ENCODE data around the gene NOTCH2. TPM values are rescaled to one million over a fixed set of nuclear protein-coding genes. Genes with fewer than 3 reads are reported as not detected.

NOTCH2 gene
- total RNA-seq, 1 donor: 119 TPM

- no peak for DNase-seq (ENCODE audit: low read depth in 2 of 3, low spot score in 2 of 3)
These were observed 156.5 kb downstream of the NOTCH2 start for GRCh38 chr1:119912963-119913362.

DNA sequence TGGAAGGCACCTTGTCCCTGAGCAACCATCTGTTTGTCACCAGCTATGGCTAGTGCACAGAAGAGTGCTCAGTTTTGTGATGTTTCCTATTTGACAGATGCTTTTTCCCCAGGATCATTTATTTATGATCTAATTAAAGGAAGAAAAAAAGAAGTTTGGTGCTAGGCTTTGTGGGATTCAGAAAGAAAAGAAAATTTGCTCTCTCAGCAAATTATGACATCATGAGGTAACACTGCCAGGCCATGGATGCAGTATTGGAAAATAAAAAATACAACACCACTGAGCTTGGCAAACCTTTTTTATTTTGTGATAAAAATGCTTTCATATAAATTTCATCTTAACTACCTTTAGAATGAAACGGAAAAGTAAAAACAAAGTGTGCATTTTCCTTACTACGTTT lies 157.7 kb downstream of the NOTCH2 start:
- DNase-seq (ENCODE audit: low read depth in 2 of 3, low spot score in 2 of 3): no peak

DNA sequence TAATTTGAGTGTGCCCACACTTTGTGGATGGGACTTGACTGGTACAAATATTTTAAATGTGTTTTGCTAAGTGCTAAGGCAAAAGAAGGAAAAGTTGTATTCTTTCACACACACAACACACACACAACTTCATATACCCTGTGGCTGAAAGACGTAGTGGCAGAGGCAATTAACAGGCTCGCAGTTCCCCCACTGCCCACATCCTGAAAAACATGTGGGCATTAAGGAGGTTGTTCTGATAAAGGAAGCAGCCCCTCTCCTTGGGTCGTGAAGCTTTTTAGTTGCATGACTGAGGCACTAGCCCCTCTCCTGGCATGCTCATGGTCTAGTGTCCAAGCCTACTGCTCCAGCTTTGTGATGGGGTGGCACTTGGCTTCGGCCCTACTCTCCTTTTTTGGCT lies 158.8 kb downstream of the NOTCH2 start:
- DNase-seq (ENCODE audit: low read depth in 2 of 3, low spot score in 2 of 3): peak in 2 of 3 donors; percentile 17 to 69

- DNase-seq (ENCODE audit: low read depth in 2 of 3, low spot score in 2 of 3): no peak
These were observed 159.4 kb downstream of the NOTCH2 start for GRCh38 chr1:119909890-119910596.

- no peak for DNase-seq (ENCODE audit: low read depth in 2 of 3, low spot score in 2 of 3)
These were observed 160.8 kb downstream of the NOTCH2 start for GRCh38 chr1:119908661-119909060.

GRCh38 chr1:119906927-119907652 lies 162.4 kb downstream of the NOTCH2 start:
- no peak for DNase-seq (ENCODE audit: low read depth in 2 of 3, low spot score in 2 of 3)

GRCh38 chr1:119903443-119903835 lies 166.0 kb downstream of the NOTCH2 start:
- no peak for DNase-seq (ENCODE audit: low read depth in 2 of 3, low spot score in 2 of 3)

GRCh38 chr1:119902775-119903442 lies 166.6 kb downstream of the NOTCH2 start:
- DNase-seq (ENCODE audit: low read depth in 2 of 3, low spot score in 2 of 3): no peak

- no peak for DNase-seq (ENCODE audit: low read depth in 2 of 3, low spot score in 2 of 3)
These were observed 170.3 kb downstream of the NOTCH2 start for GRCh38 chr1:119898981-119899720.

DNA sequence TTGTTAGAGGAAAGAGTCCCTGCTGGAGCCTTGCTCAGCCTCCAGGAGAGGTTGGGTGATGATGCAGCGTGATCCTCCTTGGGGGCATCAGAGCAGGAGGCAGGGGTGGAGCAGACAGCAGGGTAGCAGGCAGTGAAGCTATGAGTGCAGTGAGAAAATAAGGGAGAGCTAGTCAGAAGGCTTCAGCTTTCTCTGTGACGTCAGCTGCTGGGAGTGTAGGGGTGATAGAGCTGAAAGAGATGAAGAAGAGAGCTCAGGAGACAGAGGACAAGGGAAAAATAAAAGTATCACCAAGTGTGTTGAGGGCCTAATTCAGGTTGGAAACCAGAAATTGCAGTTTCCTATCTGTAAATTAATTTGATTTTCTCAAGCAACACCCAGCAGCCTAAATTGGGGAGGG lies 170.9 kb downstream of the NOTCH2 start:
- DNase-seq (ENCODE audit: low read depth in 2 of 3, low spot score in 2 of 3): no peak

DNA sequence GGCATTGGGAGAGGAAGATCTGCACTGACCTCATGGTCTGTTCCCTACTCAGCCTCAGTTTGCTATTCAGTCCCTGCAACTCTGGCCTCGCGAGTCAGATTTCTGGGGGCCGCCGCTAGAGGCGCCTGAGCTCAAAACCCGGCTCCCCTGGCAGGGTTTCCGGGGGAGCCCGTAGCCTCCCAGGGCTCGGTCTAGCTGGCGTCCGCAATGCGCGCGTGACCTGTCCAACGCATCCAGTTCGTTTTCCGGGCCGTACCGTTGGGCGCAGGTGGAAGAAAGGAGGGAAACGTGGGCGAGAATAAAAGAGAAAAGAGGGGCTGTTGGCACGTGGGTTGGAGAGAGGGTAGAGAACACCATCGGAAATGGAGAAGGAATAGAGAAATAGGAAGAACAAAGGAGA lies 173.2 kb downstream of the NOTCH2 start, which contains the start of gene ADAM30:
TSS of gene ADAM30 (minus strand) at position 213 of the 400 bp plus-strand sequence. CDS start at position 34, 179 bp downstream.
- DNase-seq (ENCODE audit: low read depth in 2 of 3, low spot score in 2 of 3): no peak

GRCh38 chr1:119895102-119895501 lies 174.4 kb downstream of the NOTCH2 start:
- DNase-seq (ENCODE audit: low read depth in 2 of 3, low spot score in 2 of 3): no peak

DNA sequence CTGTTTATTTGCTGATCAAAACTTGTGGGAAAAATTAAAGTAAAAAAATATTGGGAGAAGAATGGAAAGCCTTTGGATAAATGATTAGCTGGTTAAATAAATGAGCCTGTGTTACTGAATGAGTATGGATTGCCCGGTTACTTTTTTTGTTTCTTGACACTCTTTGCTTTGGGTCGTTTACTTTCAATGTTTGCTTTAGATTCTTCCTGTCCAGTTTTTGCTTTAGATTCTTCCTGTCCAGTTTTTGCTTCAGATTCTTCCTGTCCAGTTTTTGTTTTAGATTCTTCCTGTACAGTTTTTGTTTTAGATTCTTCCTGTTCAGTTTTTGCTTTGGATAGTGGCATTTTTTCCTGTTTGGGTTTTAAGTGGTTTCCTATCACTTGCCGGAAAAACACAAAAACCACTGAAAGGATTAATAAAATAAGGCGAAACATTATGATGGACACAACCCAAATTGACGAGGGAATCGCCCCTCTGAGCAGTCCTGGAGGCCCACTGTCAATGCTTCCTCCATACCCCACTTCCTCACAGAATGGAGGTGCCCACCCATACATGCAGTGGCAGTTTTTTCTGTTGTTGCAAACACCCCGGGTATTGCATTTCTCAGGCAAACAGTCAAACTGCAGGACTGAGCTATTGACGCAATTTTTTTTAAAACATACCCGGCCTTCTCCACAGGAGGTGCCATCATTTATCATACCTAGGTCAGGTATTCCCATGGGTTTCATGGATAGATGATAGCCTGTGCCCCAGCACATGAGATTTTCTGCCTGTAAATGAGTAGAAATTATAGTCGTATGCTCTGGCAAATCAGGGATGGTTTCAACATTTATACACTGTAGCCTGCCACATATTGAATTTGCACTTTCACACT lies 175.4 kb downstream of the NOTCH2 start:
- no peak for DNase-seq (ENCODE audit: low read depth in 2 of 3, low spot score in 2 of 3)

GRCh38 chr1:119893238-119893791 lies 176.1 kb downstream of the NOTCH2 start:
- no peak for DNase-seq (ENCODE audit: low read depth in 2 of 3, low spot score in 2 of 3)

- DNase-seq (ENCODE audit: low read depth in 2 of 3, low spot score in 2 of 3): no peak
These were observed 178.1 kb downstream of the NOTCH2 start for GRCh38 chr1:119891386-119891785.

- no peak for DNase-seq (ENCODE audit: low read depth in 2 of 3, low spot score in 2 of 3)
These were observed 181.0 kb downstream of the NOTCH2 start for GRCh38 chr1:119888476-119888875.

DNA sequence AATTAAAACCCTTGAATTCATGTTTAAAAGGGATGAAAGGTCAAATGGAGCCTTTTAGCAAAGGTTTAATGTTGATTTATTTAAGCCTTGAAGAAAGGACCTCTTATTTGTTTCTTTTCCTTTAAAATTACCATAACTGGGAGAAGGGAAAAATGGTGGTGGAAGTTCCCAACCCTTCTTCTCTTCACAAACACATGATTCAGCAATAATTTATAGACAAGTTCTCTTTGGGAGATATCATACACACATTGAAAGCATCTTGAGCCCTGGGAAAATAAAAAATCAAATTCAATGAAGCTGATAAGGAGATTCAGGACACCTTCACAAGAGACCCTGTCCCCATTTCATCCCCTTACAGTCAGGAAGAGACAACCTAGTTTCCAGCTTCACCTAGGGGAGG lies 182.0 kb downstream of the NOTCH2 start:
- DNase-seq (ENCODE audit: low read depth in 2 of 3, low spot score in 2 of 3): no peak

DNA sequence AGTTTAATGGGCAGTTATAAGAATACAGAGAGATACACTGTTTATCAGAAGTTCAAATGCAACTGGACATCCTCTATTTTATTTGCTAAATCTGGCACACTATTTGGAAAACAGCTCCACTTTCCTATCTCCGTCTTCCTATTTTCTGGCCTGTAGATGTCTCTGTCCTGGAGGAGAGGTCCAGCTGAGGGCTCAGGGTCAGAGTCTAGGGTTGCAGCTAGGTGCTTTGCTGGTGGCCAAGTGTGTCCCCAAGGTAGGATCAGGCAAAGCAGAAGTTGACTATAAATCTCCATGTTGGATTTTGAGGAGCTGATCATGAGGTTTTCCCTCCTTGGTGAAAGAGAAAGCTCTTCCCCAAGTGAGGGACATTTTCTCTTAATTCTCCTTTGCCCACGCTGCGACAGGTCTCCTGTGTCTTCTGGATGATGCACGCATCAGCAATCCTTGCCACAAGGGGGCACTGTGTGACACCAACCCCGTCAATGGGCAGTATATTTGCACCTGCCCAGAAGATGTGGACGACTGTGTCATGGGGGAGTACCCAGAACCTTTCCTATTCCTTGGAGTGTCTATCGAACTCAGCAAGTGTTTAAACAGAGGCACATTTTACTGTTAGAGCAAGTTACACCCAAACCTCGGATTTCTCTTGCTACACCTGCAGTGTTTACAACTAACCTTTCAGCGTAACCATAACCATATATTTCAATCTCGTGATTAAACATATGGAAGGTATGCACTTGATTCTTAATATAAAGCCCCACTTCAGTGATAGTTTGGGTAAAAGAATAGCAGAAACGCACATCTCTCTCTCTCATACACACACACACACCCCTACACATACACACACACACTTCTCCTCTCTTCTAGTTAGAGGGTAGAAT lies 183.3 kb downstream of the NOTCH2 start:
- DNase-seq (ENCODE audit: low read depth in 2 of 3, low spot score in 2 of 3): peak in 2 of 3 donors; percentile 29 to 53

DNA sequence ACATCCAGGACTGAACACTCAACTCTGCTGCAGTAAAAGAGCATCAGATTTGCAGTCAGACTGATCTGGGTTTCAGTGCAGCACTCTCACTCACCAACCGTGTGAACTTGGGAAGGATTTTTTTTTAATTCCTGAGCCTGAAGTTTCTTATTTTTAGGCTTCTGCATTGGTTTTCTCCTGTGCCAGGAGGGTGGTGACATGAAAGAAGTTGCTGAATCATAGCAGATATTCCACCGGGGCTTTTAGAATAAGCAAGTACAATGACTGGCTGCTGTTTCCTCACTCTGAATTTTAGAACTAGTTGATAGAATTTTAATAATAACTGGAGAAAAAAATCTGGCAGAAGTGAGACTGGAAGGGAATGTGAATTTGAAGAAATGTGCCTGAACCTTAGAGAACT lies 184.8 kb downstream of the NOTCH2 start:
- DNase-seq (ENCODE audit: low read depth in 2 of 3, low spot score in 2 of 3): peak in 1 of 3 donors; percentile 50

Measured in hematopoietic multipotent progenitor cell (in vitro differentiated cells).